Measurements from ENCODE around the gene PHLDA3. TPM values are rescaled to one million over a fixed set of nuclear protein-coding genes. Genes with fewer than 3 reads are reported as not detected.
A peak's percentile ranks its signal among the peaks of the same experiment; 100 is the strongest.

The PHLDA3 gene
- total and polyA plus RNA-seq, 2 of the 13 experiments (the other 11 are each of a cell fraction or from before 2014, with no cell fraction given) = 16.7 to 33.6 TPM

- Histone ChIP-seq H3K4me3 (replicated peaks in 1 of 3; ENCODE audit: insufficient read depth in 1 of 3, low read depth in 2 of 3, low read length in 3 of 3) (no peak overlapping the region), H4K20me1 (ENCODE audit: insufficient read depth, low read length) (no peaks in the 10 kb centered on the region), H3K9ac (ENCODE audit: insufficient read depth, low read depth, low read length) (no peak overlapping the region), H2AFZ (ENCODE audit: low read length) (no peak overlapping the region), H3K4me1 (ENCODE audit: insufficient read depth, low read length) (peaks cover 74% of the 10 kb centered on the region), H3K4me2 (ENCODE audit: low read depth, low read length) (peak overlapping the region; percentile 87; the same call in 1 of the 2 replicates), H3K27ac (ENCODE audit: extremely low read length, insufficient read depth, low read length) (no peak overlapping the region), H3K36me3 (replicated peaks in 1 of 2; ENCODE audit: control insufficient read depth in 1 of 2, insufficient read depth in 2 of 2, low read length in 2 of 2) (no peaks in the 10 kb centered on the region), H3K27me3 (ENCODE audit: control insufficient read depth in 1 of 2, insufficient read depth in 2 of 2, low read length in 2 of 2) (no peaks in the 10 kb centered on the region; a peak in 1 of 5 replicates), H3K79me2 (ENCODE audit: insufficient read depth, low read length) (no peaks in the 10 kb centered on the region), H3K9me3 (ENCODE audit: low read length) (no peaks in the 10 kb centered on the region)
- in situ Hi-C loops (cut with HindIII; ENCODE audit: extremely low pct_ligation_motif_present, low pct_unique_long_range_greater_than_20kb) = no loop called here
- TF ChIP-seq HBP1 (CRISPR knock-in tag; IDR thresholded peaks at IDR 0.05; ENCODE audit: low read depth) = no peak
- TF ChIP-seq NRL (CRISPR knock-in tag; IDR thresholded peaks at IDR 0.05; ENCODE audit: borderline replicate concordance) = no peak
- TF ChIP-seq ATF2 (CRISPR knock-in tag; IDR thresholded peaks at IDR 0.05) = no peak
- no TSS peak for BruUV-seq (replicated peaks)
- FAIRE-seq (no peak), ATAC-seq (no peak), DNase-seq (ENCODE audit: low spot score) (no peak)
- WGBS (ENCODE audit: low lambda C conversion rate) = 89% methylated on average over 9 of the region's 9 CpGs
- POLR2A ChIA-PET = interaction anchor here (1.8 to 3.2 kb wide), 2 partner anchors 9 to 25 kb away, joined by 5 to 11 read pairs; no protein-coding TSS in a partner anchor
- CTCF ChIA-PET (ENCODE audit: low intra/inter-chr PET ratio, low total read pairs) = no interaction called here
- intact Hi-C loops (cut with micrococcal nuclease; ENCODE audit: unreplicated experiment) = no loop called here
Observed at GRCh38 chr1:201504799-201505502, 36.0 kb upstream of the PHLDA3 start.
